A549 (cell line): ENCODE measurements around the gene SCN1A. TPM values are rescaled to one million over a fixed set of nuclear protein-coding genes. Genes with fewer than 3 reads are reported as not detected.

Source experiments
- ATAC-seq, 2 experiments: fragments of 200-7000 bp in 1 of 2; fragments of >200 bp in 1 of 2; cut with Nextera tagmentation in 1 of 2; cut with Tn5 transposase in 1 of 2; 3 replicates each; pipeline versions ENCODE4 v1.8.0 to v1.9.1; 2018 to 2020; ENCODE audit warnings: mild to moderate bottlenecking in 1 of 2, moderate library complexity in 1 of 2
- CTCF ChIA-PET: fragments of 300-600 bp; sonication (Branson Sonifier 250); formaldehyde crosslinking; extraction: SDS; loops from one replicate; lab custom pipeline; 2021; ENCODE audit warnings: antibody characterized with exemption, inconsistent platforms; lab: Yijun Ruan, JAX
- POLR2A ChIA-PET: fragments of 350-600 bp; formaldehyde crosslinking; extraction: SDS; loops from one replicate; lab custom pipeline; 2021; ENCODE audit warnings: antibody characterized with exemption, inconsistent platforms; lab: Yijun Ruan, JAX
- DNase-seq, 2 experiments: peaks; one replicate each; pipeline versions ENCODE4 v3.0.0 to v3.0.0-alpha.2; 2011 to 2016; ENCODE audit warnings: low read depth in 1 of 2, low spot score in 1 of 2
- FAIRE-seq: peaks from 2 replicates; lab custom pipeline; 2011; peaks lifted over from hg19 to GRCh38; lab: Jason Lieb, UNC
- H3K27ac ChIP-seq, 2 experiments: fragments of >200 bp; sonication (Bioruptor Twin); formaldehyde crosslinking; 3 replicates each; pipeline ENCODE4 v1.5.1; 2016 to 2017
- H3K4me1 ChIP-seq: fragments of >200 bp; sonication (Bioruptor Twin); formaldehyde crosslinking; 3 replicates; pipeline ENCODE4 v1.6.1; 2016
- H3K4me2 ChIP-seq: fragments of >200 bp; sonication (Bioruptor Twin); formaldehyde crosslinking; 3 replicates; pipeline ENCODE4 v1.6.1; 2016
- H3K4me3 ChIP-seq: fragments of >200 bp; sonication (Bioruptor Twin); formaldehyde crosslinking; 3 replicates; pipeline ENCODE4 v1.5.1; 2016
- H3K9me3 ChIP-seq: fragments of >200 bp; sonication (Bioruptor Twin); formaldehyde crosslinking; 3 replicates; pipeline ENCODE4 v1.6.1; 2016
- BHLHE40 ChIP-seq: IDR thresholded peaks from 2 replicates; pipeline ENCODE4 v1.6.1; 2012; ENCODE audit warnings: low read depth, low read length, inconsistent platforms
- CBX2 ChIP-seq: fragments of 200-600 bp; sonication (generic); IDR thresholded peaks from 2 replicates; pipeline ENCODE4 v1.6.1; 2016; ENCODE audit warnings: low read depth, mild to moderate bottlenecking, borderline replicate concordance
- CBX8 ChIP-seq: fragments of 200-600 bp; sonication (generic); IDR thresholded peaks from 2 replicates; pipeline ENCODE4 v1.6.1; 2016
- CEBPB ChIP-seq, 2 experiments: fragments of >200 bp in 1 of 2; sonication (Bioruptor Twin) in 1 of 2; formaldehyde crosslinking in 1 of 2; IDR thresholded peaks; 2 replicates each; pipeline ENCODE4 v1.6.1; 2012 to 2016
- EHF ChIP-seq: fragments of 250-450 bp; sonication (Bioruptor Pico); IDR thresholded peaks from 2 replicates; pipeline ENCODE4 v1.5.0; 2020; ENCODE audit warnings: mild to moderate bottlenecking
- EHMT2 ChIP-seq: fragments of 200-600 bp; sonication (generic); IDR thresholded peaks from 2 replicates; pipeline ENCODE4 v1.6.1; 2016; ENCODE audit warnings: antibody characterized with exemption, low read depth, mild to moderate bottlenecking, moderate library complexity
- FOSB ChIP-seq: fragments of 250-450 bp; sonication (Bioruptor Pico); IDR thresholded peaks from 2 replicates; pipeline ENCODE4 v1.5.0; 2020; ENCODE audit warnings: mild to moderate bottlenecking, moderate library complexity
- FOXS1 ChIP-seq: fragments of 250-450 bp; sonication (Bioruptor Pico); IDR thresholded peaks from 2 replicates; pipeline ENCODE4 v1.5.0; 2020; ENCODE audit warnings: mild to moderate bottlenecking, moderate library complexity
- HEYL ChIP-seq: fragments of 250-450 bp; sonication (Bioruptor Pico); IDR thresholded peaks from 2 replicates; pipeline ENCODE4 v1.8.0; 2021; ENCODE audit warnings: mild to moderate bottlenecking, moderate library complexity
- HOXA7 ChIP-seq: fragments of 250-450 bp; sonication (Bioruptor Pico); IDR thresholded peaks from 2 replicates; pipeline ENCODE4 v1.5.0; 2020; ENCODE audit warnings: mild to moderate bottlenecking, moderate library complexity
- HOXB5 ChIP-seq: fragments of 250-450 bp; sonication (Bioruptor Pico); IDR thresholded peaks from 2 replicates; pipeline ENCODE4 v1.5.0; 2020; ENCODE audit warnings: mild to moderate bottlenecking, moderate library complexity
- JUN ChIP-seq, 2 experiments: fragments of >200 bp; sonication (Bioruptor Twin); formaldehyde crosslinking; IDR thresholded peaks; 2 replicates in 1 of 2; 3 replicates in 1 of 2; pipeline ENCODE4 v1.6.1; 2016 to 2017
- KDM1A ChIP-seq: fragments of 200-600 bp; sonication (generic); IDR thresholded peaks from 2 replicates; pipeline ENCODE4 v1.6.1; 2016; ENCODE audit warnings: low read depth, mild to moderate bottlenecking
- MYC ChIP-seq: IDR thresholded peaks from 2 replicates; pipeline ENCODE4 v1.6.1; 2012; ENCODE audit warnings: mild to moderate bottlenecking, inconsistent platforms, low read length, improper control_type of control experiment, borderline replicate concordance
- PHF8 ChIP-seq: fragments of 200-600 bp; sonication (generic); IDR thresholded peaks from 2 replicates; pipeline ENCODE4 v1.6.1; 2016; ENCODE audit warnings: low read depth, mild to moderate bottlenecking, antibody characterized with exemption, moderate library complexity, borderline replicate concordance
- POLR2AphosphoS2 ChIP-seq: conservative IDR thresholded peaks from 2 replicates; pipeline ENCODE4 v1.6.1; 2012; ENCODE audit warnings: low read length, improper control_type of control experiment, inconsistent platforms
- RCOR1 ChIP-seq: fragments of 150-350 bp; IDR thresholded peaks from 2 replicates; pipeline ENCODE4 v1.6.1; 2014; ENCODE audit warnings: antibody characterized with exemption, low read length, low read depth
- RFX5 ChIP-seq: fragments of 450-650 bp; IDR thresholded peaks from 2 replicates; pipeline ENCODE4 v1.7.1; 2014; ENCODE audit warnings: antibody characterized with exemption, mild to moderate bottlenecking, moderate library complexity
- RNF2 ChIP-seq: fragments of 200-600 bp; sonication (generic); IDR thresholded peaks from 2 replicates; pipeline ENCODE4 v1.6.1; 2016; ENCODE audit warnings: low read depth, mild to moderate bottlenecking, antibody characterized with exemption, moderate library complexity, borderline replicate concordance
- ZNF302 ChIP-seq: fragments of 250-450 bp; sonication (Bioruptor Pico); IDR thresholded peaks from 2 replicates; pipeline ENCODE4 v1.9.0; 2021; ENCODE audit warnings: inconsistent platforms, mild to moderate bottlenecking, moderate library complexity
- WGBS: methylation state at CpG from one replicate; pipeline ENCODE4 v1.1.6; 2017; ENCODE audit errors: missing lambda C conversion rate; 5-methylcytosine and 5-hydroxymethylcytosine counted together
- polyA plus RNA-seq, 4 experiments: library from polyadenylated mRNA; depleted of rRNA in 3 of 4; stranded (reverse); fragments of >200 nt; fragmentation: RNase III in 1 of 4; extraction: RNeasy Plus Mini Kit Qiagen cat#74134 plus additional on column Dnase treatment in 1 of 4; gene quantifications; 2 replicates in 3 of 4; 3 replicates in 1 of 4; pipeline ENCODE4 v1.2.3, GENCODE V29; 2011 to 2017
- TF ChIP-seq, protein P1 (sequence below): fragments of 250-450 bp; sonication (Bioruptor Pico); IDR thresholded peaks from 2 replicates; pipeline ENCODE4 v1.5.0; 2021; ENCODE audit warnings: mild to moderate bottlenecking, moderate library complexity, borderline replicate concordance
- TF ChIP-seq, protein P2 (sequence below): fragments of >200 bp; sonication (Bioruptor Twin); formaldehyde crosslinking; IDR thresholded peaks from 2 replicates; pipeline ENCODE4 v1.6.1; 2016
- TF ChIP-seq, protein P3 (sequence below): IDR thresholded peaks from 2 replicates; pipeline ENCODE4 v1.6.1; 2012; ENCODE audit warnings: low read depth, borderline replicate concordance

SCN1A gene
- polyA plus RNA-seq, 2 of the 4 experiments (the other 2 are of a cell fraction): not detected

DNA sequence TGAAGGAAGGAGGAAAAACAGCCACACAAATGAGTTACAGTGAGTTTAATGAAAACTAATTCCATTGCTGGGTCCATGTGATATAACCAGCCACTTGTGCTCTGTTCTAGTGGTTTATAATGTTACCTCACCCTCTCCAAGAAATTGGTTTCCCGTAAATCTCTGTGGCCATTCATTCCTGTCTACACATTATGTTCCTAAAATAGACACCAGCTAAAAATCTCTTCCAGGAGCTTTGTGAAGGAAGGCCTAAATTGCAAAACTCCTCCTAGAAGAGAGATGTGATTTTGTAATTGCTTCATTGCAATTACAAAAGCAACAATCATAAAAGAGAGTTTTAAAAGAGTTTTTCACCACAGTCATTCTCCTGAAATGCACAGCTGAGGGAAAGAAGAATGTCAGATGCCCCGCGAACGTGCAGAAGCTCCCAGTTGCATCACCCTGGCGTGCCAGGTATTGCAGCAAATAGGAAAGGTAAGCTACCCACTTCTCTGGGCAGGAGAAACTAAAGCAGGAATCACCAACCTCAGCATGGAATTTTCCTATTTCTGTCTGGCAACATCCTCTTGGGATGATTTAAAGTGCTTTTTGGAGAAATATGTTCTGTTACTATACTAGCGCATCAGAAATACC lies 1.7 kb downstream of the SCN1A start:
- Histone ChIP-seq H3K4me2 (no peak overlapping the region), H3K4me3 (no peak overlapping the region), H3K27ac (no peak overlapping the region), H3K9me3 (no peaks in the 10 kb centered on the region), H3K4me1 (no peaks in the 10 kb centered on the region)
- WGBS: 75% methylated on average over 6 of the region's 6 CpGs
- no peak for DNase-seq
- TF ChIP-seq, protein P1, sequence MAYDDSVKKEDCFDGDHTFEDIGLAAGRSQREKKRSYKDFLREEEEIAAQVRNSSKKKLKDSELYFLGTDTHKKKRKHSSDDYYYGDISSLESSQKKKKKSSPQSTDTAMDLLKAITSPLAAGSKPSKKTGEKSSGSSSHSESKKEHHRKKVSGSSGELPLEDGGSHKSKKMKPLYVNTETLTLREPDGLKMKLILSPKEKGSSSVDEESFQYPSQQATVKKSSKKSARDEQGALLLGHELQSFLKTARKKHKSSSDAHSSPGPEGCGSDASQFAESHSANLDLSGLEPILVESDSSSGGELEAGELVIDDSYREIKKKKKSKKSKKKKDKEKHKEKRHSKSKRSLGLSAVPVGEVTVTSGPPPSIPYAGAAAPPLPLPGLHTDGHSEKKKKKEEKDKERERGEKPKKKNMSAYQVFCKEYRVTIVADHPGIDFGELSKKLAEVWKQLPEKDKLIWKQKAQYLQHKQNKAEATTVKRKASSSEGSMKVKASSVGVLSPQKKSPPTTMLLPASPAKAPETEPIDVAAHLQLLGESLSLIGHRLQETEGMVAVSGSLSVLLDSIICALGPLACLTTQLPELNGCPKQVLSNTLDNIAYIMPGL (CRISPR knock-in tag): no peak
- TF ChIP-seq ZNF302 (no peak), CBX2 (no peak), EHMT2 (no peak), MYC (no peak), RCOR1 (no peak), HEYL (CRISPR knock-in tag) (no peak), RNF2 (no peak), RFX5 (no peak), HOXA7 (no peak), PHF8 (no peak), FOSB (CRISPR knock-in tag) (no peak), JUN (IDR thresholded peaks at IDR 0.05) (no peak), BHLHE40 (no peak), CEBPB (IDR thresholded peaks at IDR 0.05) (no peak), HOXB5 (CRISPR knock-in tag) (no peak)
- TF ChIP-seq, protein P2, sequence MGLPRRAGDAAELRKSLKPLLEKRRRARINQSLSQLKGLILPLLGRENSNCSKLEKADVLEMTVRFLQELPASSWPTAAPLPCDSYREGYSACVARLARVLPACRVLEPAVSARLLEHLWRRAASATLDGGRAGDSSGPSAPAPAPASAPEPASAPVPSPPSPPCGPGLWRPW: no peak
- TF ChIP-seq, protein P3, sequence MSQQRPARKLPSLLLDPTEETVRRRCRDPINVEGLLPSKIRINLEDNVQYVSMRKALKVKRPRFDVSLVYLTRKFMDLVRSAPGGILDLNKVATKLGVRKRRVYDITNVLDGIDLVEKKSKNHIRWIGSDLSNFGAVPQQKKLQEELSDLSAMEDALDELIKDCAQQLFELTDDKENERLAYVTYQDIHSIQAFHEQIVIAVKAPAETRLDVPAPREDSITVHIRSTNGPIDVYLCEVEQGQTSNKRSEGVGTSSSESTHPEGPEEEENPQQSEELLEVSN: no peak
- no peak for ATAC-seq
- ChIA-PET POLR2A (no interaction called here), CTCF (interaction anchor here (0.8 to 1.4 kb wide), 2 partner anchors 69 to 293 kb away, joined by 3 read pairs; no protein-coding TSS in a partner anchor)
- no peak for FAIRE-seq

GRCh38 chr2:166125557-166125956 lies 2.3 kb downstream of the SCN1A start:
- FAIRE-seq: no peak
- H3K4me2 ChIP-seq: no peak overlapping the region
- H3K4me3 ChIP-seq: no peak overlapping the region
- CTCF ChIA-PET: interaction anchor here (0.8 to 1.4 kb wide), 2 partner anchors 68 to 294 kb away, joined by 3 read pairs; no protein-coding TSS in a partner anchor
- no peak for ATAC-seq
- no peaks in the 10 kb centered on the region for H3K4me1 ChIP-seq
- H3K27ac ChIP-seq: no peak overlapping the region
- no peak for DNase-seq
- no peak for TF ChIP-seq EHF (CRISPR knock-in tag)
- no peak for TF ChIP-seq BHLHE40
- no peak for TF ChIP-seq ZNF302
- WGBS: 33% methylated on average over 2 of the region's 2 CpGs
- no peaks in the 10 kb centered on the region for H3K9me3 ChIP-seq
- POLR2A ChIA-PET: no interaction called here

DNA sequence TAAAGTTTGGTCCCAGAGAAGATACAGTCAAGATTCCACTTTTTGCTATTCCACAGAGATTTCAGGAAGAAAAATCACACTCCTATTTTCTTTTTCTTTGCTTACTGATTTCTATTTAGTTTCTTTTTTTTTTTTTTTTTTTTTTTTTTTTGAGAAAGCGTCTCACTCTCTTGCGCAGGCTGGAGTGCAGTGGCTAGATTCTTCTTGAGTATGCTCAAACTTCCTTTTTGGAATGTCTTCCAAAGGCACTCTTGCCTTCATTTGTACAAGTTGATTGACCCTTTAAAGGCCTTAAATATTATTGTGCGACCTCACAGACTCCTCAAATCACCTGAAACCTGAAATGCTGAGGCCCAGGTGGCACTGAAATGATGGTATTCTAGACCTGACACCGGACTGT lies 9.6 kb downstream of the SCN1A start:
- no peak for FAIRE-seq
- ChIA-PET CTCF (interaction anchor here (0.7 kb wide), 1 partner anchor 244 kb away, joined by 3 read pairs; no protein-coding TSS in a partner anchor), POLR2A (no interaction called here)
- WGBS: 73% methylated on average over 4 of the region's 4 CpGs
- Histone ChIP-seq H3K4me3 (no peak overlapping the region), H3K4me1 (no peaks in the 10 kb centered on the region), H3K27ac (no peak overlapping the region), H3K9me3 (no peaks in the 10 kb centered on the region), H3K4me2 (no peak overlapping the region)
- DNase-seq: no peak
- no peak for ATAC-seq
- TF ChIP-seq FOXS1: no peak
- no peak for TF ChIP-seq KDM1A
- no peak for TF ChIP-seq CBX8
- TF ChIP-seq EHMT2: no peak
- no peak for TF ChIP-seq POLR2AphosphoS2
- TF ChIP-seq HOXA7: no peak
- TF ChIP-seq, all 56 proteins: peak for 0
